ENCODE measurements around the gene SUMO2.

The SUMO2 gene

DNA sequence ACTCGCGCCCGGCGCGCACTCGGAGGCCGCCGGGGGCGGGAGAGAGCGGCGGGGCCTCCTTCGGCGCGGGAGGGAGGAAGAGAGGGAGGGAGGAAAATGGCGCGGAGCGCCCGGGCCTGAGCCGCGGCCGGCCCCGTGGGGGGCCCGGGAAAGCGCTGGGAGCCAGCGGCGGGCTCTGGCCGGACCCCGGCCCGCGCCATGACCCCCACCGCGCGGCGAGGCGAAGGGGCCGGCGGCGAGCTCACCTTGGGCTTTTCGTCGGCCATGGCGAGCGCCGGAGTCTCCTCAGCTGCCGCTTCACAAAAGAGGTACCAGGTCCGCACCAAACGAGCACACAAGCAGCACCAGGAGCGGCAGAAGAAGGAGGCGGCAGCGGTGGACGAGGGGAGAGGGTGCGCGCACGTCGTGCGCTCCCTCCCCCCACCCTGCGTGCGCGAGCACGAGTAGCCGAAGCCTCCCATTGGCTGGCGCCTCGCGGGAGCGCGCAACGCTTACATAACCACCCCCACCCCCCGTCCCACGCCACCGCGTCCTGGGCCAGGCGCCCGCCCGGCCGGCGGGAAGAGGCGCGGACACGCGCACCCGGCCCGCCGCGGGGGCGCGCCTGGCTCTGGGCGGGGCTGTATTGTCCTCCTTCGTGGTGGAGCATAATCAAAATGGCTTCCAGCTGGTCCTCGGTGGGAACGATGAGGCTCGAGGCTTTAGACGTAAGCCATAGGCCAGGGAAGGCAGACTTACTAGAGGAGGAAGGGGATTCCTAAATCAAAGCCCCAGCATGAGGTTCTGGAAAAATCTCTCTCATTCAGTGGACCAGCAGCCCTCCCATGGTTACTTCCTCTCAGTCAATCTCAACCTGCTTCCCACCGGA lies at the start of gene SUMO2:
Gene SUMO2, minus strand, starts transcription at position 391 of the 868 bp plus-strand sequence. Its CDS starts 125 bp downstream, at position 266.
- intact Hi-C loops (cut with DNase I), result loop anchor here (2.0 kb wide), 2 partner anchors 22 to 88 kb away; partner anchors contain the start of genes MIF4GD and NUP85

DNA sequence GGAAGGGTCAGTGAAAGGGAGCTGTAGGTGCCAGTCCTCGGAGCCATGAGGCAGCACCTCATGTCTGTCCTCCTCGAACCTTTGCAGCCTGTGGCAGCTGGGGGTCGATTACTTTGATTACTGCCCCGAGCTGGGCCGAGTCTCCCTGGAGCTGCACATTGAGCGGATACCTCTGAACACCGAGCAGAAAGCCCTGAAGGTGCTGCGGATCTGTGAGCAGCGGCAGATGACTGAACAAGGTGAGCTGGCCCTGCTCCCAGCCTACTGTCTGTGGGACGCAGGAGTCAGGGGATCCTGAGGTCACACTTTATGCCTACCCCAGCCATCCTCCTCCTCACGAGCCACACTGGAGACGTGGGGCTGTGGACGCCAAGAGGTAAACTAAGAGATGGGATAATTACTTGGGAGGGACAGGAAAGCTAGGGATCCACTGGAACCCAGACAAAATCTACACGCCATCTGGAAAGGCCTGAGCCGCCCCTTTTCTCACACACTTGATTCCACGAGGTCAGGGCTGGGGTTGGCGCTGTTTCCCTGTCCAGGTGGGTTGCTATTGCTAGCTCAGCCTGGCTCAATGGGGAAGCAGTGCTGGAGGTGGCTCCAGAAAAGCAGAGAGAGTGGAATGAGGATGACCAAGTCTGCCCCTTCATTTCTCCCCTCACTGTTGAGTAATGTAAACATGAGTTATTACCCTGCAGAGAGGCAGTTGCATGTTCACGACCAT lies 49.1 kb upstream of the SUMO2 start:
- intact Hi-C loops (cut with DNase I), result no loop called here
- DNase-seq, result no peak

More for the DNA sequence above, at the start of gene SUMO2:
- peak; percentile 81 to 98 (median 87) for DNase-seq

DNA sequence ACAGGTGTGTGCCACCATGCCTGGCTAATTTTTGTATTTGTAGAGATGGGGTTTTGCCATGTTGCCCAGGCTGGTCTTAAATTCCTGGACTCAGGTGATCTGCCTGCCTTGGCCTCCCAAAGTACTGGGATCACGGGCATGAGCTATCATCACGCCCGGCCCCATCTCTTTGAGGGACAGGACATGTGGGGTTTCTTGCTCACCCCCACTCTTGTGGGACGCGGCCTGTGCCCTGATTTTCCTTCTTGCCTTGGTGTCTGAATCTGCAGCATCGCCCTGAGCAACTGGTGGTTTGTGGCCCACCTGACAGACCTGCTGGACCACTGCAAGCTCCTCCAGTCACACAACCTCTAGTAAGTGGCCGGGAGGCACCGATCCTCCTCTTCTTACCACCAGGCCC lies 48.3 kb upstream of the SUMO2 start:
- DNase-seq, result no peak

DNA sequence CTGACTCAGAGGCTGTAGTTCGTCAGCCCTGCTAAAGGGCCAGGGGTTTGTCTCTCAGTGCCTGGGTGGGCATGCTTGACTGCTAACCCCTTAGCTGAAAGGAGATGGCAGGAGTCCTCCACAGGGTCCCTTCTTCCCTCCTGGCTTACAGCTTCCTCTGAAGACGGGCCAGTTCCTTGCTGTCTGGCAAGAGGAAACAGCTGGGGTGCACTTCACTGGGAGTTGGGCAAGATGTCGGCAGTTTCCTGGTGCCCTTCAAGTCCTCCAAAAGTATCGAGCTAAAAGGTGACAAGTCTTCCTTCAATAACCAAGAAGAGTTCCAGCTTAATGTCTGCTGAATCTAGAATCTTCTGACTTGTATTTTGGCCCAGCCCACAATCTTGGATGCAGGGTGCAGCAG lies 46.1 kb upstream of the SUMO2 start:
- DNase-seq, result peak in 1 of 10 donors; percentile 65

More for the DNA sequence above, 48.3 kb upstream of the SUMO2 start:
- intact Hi-C loops (cut with DNase I), result no loop called here

DNA sequence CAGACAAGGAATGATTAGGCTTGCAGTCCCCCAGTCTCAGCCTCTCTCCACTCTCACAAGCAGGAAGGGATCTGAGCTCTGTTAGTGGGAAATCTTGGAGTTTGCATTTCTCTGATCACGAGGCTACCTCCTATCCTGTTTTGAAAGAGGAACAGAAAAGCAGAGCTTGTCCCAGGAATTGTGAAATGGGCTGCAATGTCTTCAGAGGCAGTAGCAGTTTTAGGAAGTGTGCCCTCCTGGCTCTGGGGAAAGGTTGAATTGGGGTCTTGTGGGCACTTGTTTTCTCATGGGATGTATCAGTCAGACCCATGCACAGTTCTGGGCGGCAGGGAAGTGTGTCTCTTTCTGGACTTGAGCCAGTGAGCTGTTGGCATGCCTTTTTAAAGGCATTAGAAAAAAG lies 45.5 kb upstream of the SUMO2 start:
- intact Hi-C loops (cut with DNase I), result no loop called here
- no peak for DNase-seq

More for the DNA sequence above, 46.1 kb upstream of the SUMO2 start:
- intact Hi-C loops (cut with DNase I), result no loop called here

DNA sequence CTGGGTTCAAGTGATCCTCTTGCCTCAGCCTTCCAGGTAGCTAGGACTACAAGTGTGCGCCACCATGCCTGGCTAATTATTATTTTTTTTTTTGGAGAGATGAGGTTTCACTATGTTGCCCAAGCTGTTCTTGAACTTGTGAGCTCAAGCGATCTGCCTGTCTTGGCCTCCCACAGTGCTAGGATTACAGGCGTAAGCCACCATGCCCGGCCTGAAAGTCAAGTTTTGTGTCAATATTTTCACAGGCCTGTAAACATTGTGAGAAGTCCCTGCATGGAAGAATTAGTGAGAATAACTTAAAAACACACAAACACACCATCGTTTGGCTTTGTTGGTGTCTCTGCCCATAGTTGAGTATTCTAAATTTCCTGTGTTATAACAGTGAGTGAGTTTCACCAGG lies 45.0 kb upstream of the SUMO2 start:
- DNase-seq, result no peak
- intact Hi-C loops (cut with DNase I), result no loop called here

DNA sequence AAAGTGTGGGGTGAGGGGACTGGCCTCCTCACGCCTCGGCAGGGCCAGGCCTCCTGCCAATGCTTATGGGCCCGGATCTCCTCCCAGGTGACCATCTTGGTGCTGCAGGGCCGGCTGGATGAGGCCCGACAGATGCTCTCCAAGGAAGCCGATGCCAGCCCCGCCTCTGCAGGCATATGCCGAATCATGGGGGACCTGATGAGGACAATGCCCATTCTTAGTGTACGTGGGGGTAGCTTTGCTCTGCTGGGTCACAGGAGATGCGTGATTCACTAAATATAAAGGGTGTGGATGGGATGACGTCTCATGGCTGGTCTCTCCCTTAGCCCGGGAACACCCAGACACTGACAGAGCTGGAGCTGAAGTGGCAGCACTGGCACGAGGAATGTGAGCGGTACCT lies 42.3 kb upstream of the SUMO2 start:
- peak in 6 of 10 donors; percentile 29 to 92 (median 68) for DNase-seq
- intact Hi-C loops (cut with DNase I), result no loop called here

DNA sequence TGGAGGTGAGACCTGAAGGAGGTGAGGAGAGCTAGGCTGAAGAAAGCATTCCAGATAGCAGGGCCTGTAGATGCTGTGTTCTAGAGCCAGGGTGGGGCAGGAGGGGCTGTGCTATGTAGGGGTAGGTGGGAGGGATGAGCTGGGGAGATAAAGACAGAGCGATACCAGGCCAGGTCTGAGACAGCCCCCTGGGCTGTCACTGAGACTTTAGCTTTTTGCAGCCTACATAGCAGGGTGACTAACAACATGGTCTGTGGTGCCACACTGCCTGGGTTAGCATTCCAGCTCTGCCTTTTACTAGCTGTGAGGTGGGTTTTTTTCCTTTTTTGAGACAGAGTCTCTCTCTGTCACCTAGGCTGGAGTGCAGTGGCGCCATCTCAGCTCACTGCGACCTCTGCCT lies 37.1 kb upstream of the SUMO2 start:
- intact Hi-C loops (cut with DNase I), result no loop called here
- peak in 1 of 10 donors; percentile 38 for DNase-seq

DNA sequence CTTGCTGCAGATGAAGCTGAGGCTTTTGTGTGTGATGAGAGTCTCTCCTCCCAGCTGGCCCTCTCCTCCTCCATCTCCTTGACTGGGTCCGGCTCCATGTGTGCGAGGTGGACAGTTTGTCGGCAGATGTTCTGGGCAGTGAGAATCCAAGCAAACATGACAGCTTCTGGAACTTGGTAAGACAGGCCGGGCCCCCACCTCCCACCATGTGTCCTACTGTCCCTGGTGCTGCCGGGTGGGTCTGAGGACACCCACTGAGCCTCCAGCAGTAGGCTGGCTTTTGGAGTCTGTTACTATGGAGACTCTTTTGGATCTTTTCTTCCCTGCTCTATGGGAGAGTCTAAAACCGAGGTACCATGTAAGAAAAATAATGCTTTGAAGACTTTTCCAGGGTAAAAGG lies 35.4 kb upstream of the SUMO2 start:
- intact Hi-C loops (cut with DNase I), result no loop called here
- DNase-seq, result peak in 2 of 10 donors; percentile 62 to 74

DNA sequence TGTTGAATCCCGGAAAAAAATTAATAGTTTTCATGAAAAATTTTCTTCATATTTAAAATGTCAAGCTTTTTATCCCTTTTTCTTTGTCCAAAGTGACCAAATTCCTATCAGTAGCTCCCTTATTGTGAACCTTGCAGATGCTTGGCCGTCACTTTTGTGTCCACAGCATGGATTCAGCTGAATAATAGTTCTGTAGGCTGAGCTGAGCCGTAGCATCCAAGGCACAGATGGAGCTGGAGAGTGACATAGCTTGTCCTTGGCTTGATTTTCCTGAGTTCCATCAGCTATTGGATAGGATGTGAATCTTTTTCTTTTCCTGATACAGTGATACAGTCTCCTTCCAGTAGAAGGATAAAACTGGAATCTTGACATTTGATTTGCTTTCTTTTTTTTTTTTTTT lies 26.3 kb upstream of the SUMO2 start:
- intact Hi-C loops (cut with DNase I), result loop anchor here (5.0 to 10.0 kb wide), 3 partner anchors 56 to 244 kb away; partner anchors contain the start of genes GGA3 and MRPS7
- peak in 1 of 10 donors; percentile 61 for DNase-seq

DNA sequence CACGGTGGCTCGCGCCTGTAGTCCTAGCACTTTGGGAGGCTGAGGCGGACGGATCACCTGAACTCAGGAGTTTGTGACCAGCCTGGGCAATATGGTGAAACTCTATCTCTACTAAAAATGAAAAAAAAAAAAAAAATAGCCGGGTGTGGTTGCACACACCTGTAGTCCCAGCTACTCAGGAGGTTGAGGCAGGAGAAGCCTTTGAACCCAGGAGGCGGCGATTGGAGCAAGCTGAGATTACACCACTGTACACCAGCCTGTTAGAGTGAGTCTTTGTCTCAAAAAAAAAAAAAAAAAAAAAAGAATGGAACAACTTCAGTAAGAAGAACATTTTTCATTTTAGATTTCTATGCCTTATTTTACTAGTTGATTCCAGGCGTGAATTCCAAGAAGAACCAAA lies 25.4 kb upstream of the SUMO2 start:
- intact Hi-C loops (cut with DNase I), result loop anchor here (5.0 to 10.0 kb wide), 3 partner anchors 57 to 243 kb away; partner anchors contain the start of genes GGA3 and MRPS7
- no peak for DNase-seq

DNA sequence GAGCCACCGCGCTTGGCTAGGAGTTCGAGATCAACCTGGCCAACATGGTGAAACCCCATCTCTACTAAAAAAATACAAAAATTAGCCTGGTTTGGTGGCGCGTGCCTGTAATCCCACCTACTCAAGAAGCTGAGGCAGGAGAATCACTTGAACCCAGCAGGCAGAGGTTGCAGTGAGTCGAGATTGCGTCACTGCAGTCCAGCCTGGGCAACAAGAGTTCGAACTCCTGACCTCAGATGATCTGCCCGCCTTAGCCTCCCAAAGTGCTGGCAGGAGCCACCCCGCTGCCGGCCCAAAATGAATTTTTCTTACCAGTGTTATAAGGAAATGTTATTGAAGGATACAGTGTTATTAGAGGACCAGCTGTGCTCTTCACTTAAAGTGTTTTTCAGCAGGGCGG lies 25.0 kb upstream of the SUMO2 start:
- intact Hi-C loops (cut with DNase I), result loop anchor here (5.0 to 10.0 kb wide), 3 partner anchors 57 to 243 kb away; partner anchors contain the start of genes GGA3 and MRPS7
- peak in 2 of 10 donors; percentile 16 to 48 for DNase-seq

DNA sequence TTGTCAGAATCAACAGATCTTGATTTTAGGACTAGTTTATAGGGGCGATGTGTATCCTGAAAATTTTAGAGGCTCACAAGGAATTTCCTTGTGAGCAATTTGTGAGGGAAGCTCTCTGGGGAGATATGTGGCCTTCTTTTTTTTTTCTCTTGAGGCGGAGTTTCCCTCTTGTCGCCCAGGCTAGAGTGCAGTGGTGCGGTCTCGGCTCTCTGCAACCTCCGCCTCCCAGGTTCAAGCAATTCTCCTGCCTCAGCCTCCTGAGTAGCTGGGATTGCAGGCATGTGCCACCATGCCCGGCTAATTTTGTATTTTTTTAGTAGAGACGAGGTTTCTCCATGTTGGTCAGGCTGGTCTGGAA lies 24.3 kb upstream of the SUMO2 start:
- intact Hi-C loops (cut with DNase I), result loop anchor here (5.0 to 10.0 kb wide), 3 partner anchors 58 to 242 kb away; partner anchors contain the start of genes GGA3 and MRPS7
- peak in 2 of 10 donors; percentile 0 to 5 for DNase-seq

DNA sequence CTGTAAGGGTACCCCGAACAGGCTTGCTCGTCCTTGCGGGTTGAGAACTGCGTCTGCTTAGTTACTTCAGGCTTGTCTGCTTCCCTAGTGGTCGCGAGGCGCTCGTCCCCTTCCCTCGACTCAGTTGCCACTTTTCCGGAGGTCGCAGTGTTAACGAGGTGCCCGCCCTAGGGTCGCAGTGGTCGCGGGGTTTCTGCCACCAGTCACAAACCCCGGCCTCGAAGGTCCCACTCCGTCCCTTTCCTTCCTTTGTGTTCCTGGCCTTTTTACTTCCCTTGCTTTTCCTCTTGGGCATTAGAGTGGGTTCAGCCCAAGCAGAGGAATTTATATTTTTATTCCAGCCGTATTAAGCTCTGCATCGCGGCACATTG lies 23.0 kb upstream of the SUMO2 start:
- intact Hi-C loops (cut with DNase I), result loop anchor here (2.0 to 10.0 kb wide), 4 partner anchors 23 to 241 kb away; partner anchors contain the start of genes GGA3, MRPS7 and SUMO2
- DNase-seq, result no peak

DNA sequence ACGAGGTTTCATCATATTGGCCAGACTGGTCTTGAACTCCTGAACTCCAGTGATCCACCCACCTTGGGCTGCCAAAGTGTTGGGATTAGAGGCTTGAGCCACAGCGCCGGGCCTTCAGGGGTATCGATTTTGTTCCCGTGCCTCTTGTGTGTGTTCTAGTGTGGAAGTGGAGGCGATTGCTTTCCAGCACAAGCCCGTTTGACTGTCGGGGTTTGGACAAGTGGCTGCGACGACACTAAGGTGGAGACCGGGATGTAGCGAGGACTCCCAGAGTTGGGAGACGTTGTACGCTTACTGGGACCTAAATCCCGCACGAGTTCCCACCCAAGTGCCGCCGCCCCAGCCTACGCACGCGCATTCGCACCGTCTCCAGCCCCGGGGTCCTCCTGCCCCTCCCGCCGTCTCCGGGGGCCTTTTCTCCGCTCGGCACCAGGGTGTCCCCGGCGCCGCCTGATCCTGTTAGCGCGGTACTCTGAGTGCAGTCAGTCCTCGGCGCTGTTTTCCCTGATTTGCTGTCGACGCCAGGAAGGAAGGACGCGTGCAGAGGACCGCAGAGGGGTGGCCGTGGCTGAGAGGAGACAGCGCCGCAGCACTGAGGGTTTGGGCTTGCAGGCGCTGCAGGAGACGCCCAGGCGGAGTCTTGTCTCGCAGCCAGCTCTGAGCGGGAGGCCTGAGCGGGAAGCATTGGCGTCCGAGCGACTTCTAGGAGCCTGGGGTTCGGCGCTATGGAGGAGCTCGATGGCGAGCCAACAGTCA lies 22.5 kb upstream of the SUMO2 start, which contains the start of gene NUP85:
Gene NUP85, plus strand, starts transcription at position 643 of the 756 bp plus-strand sequence. Its CDS starts 83 bp downstream, at position 726.
- DNase-seq, result peak; percentile 87 to 99 (median 92)
- intact Hi-C loops (cut with DNase I), result loop anchor here (2.0 to 10.0 kb wide), 4 partner anchors 22 to 240 kb away; partner anchors contain the start of genes GGA3, MRPS7 and SUMO2

DNA sequence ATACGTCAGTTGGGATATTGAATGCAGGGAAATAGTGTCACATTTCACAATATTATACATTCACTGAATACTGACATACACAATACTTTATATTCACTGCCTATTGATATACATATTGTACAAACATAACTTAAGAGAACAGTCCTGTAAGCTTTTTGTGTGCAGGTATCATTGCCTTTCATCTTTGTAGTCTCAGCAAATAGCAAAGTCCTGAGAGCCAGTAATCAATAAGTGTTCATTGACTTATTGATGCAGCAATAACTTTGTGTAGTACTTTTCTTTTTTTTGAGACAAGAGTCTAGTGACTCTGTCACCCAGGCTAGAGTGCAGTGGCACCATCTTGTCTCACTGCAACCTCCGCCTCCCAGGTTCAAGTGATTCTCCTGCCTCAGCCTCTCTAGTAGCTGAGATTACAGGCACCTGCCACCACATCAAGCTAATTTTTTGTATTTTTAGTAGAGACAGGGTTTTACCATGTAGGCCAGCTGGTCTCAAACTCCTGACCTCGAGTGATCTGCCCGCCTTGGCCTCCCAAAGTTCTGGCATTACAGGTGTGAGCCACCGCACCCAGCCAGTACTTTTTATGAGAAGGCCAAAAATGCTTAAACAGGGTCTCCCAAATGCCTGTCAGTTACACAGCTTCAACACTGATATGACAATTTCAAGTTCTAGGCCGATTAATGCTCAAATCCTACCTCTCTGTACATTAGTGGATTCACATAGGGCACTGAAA lies 17.3 kb upstream of the SUMO2 start:
- peak in 1 of 10 donors; percentile 40 for DNase-seq
- intact Hi-C loops (cut with DNase I), result loop anchor here (2.0 to 10.0 kb wide), 3 partner anchors 65 to 235 kb away; partner anchors contain the start of genes GGA3 and MRPS7

DNA sequence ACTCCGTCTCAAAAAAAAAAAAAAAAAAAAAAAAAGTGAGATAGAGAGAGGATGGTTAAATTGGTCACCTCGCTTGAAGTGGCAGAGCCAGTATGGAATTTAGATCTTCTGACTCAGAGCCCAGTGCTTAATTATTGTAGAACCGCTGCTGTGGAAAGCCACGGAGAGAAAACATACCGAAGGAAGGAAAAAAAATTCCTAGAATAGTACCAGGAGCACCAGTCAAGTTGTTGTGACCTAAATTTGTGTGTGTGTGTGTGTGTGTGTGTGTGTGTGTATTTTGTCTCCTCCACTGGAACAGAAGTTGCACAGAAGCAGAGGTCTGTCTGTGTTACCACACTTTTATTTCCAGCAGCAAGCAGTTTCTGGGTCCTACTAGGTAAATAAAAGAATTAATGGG lies 12.1 kb upstream of the SUMO2 start:
- intact Hi-C loops (cut with DNase I), result no loop called here
- peak in 1 of 10 donors; percentile 7 for DNase-seq

DNA sequence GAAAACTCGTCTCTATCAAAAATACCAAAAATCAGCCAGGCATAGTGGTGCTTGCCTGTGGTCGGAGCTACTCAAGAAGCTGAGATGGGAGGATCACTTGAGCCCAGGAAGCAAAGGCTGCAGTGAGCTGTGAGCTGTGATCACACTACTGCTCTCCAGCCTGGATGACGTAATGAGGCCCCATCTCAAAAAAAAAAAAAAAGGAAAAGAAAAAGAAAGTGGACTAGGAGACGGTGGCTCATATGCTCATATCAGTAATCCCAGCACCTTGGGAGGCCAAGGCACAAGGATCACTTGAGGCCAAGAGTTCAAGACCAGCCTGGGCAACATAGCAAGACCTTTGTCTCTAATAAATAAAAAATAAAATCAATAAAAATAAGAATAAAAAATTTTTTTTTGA lies 8.8 kb upstream of the SUMO2 start:
- peak in 1 of 10 donors; percentile 6 for DNase-seq
- intact Hi-C loops (cut with DNase I), result no loop called here

DNA sequence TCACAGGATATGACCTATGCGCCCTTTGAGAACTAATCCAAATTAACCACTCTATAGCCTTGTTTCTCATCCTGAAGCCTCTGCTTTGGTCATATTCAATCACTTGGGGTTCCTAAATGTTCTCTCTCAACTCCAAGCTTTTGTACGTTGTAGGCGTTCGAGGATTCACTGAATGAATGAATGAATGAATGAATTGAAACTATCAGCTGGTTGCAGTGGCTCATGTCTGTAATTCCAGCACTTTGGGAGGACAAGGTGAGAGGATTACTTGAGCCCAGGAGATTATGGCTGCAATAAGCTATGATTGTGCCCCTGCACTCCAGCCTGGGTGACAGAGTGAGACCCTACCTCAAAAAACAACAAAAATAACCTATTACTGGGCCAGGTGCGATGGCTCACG lies 5.9 kb upstream of the SUMO2 start:
- peak in 1 of 10 donors; percentile 15 for DNase-seq
- intact Hi-C loops (cut with DNase I), result no loop called here
